ENCODE measurements around the gene TMEM150A. TPM values are rescaled to one million over a fixed set of nuclear protein-coding genes. Genes with fewer than 3 reads are reported as not detected.
"Not testable (repeated sequence)": the region's sequence is repeated elsewhere in the genome, so short reads cannot be mapped to it uniquely, and the experiment has no call there.

TMEM150A gene
- total RNA-seq, 1 experiment from 2014 or later: 25.3 TPM

DNA sequence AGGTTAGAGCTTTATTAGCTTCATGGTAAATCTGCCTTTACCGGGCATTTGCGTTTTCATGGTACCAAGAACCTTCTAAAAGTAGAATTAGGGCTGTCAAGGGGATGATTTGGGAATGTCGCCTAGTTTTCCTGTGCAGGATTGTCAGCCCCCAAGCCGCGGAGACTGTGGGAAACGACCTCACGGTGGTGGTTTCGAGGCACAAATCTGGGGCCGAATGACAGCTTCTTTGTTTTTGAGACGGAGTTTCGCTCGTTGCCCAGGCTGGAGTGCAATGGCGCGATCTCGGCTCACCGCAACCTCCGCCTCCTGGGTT, 12.9 kb upstream of the TMEM150A start:
- CTCF ChIA-PET: no interaction called here

GRCh38 chr2:85614757-85615156, 12.3 kb upstream of the TMEM150A start:
- POLR2A ChIA-PET; BruUV-seq (replicated peaks); H3K9me3 ChIP-seq; H3K27ac Mint-ChIP-seq (ENCODE audit: unreplicated experiment); H3K9me3 Mint-ChIP-seq (ENCODE audit: unreplicated experiment); H3K27me3 ChIP-seq (replicated peaks; ENCODE audit: control insufficient read depth, insufficient read depth, low read length); DNase-seq; H3K4me3 ChIP-seq (ENCODE audit: low read depth, low read length); intact Hi-C loops (cut with micrococcal nuclease; ENCODE audit: unreplicated experiment); H3K4me1 ChIP-seq; H3K4me3 Mint-ChIP-seq (ENCODE audit: unreplicated experiment); H3K27me3 Mint-ChIP-seq (ENCODE audit: insufficient read depth, unreplicated experiment); CTCF ChIA-PET; H3K36me3 ChIP-seq (ENCODE audit: control insufficient read depth, insufficient read depth, low read length); H3K4me1 Mint-ChIP-seq (ENCODE audit: low read depth, unreplicated experiment): not testable (repeated sequence)
- H3K36me3 Mint-ChIP-seq (ENCODE audit: insufficient read depth, unreplicated experiment): peaks cover 52% of the 10 kb centered on the region

More for the DNA sequence above, 12.9 kb upstream of the TMEM150A start:
- Mint-ChIP-seq H3K27ac (ENCODE audit: unreplicated experiment) (no peak overlapping the region), H3K9me3 (ENCODE audit: unreplicated experiment) (no peaks in the 10 kb centered on the region), H3K36me3 (ENCODE audit: insufficient read depth, unreplicated experiment) (peaks cover 46% of the 10 kb centered on the region), H3K4me1 (ENCODE audit: low read depth, unreplicated experiment) (no peaks in the 10 kb centered on the region), H3K27me3 (ENCODE audit: insufficient read depth, unreplicated experiment) (no peaks in the 10 kb centered on the region), H3K4me3 (ENCODE audit: unreplicated experiment) (peak overlapping the region; percentile 93)
- peaks cover 4% of the 10 kb centered on the region for H3K36me3 ChIP-seq (ENCODE audit: control insufficient read depth, insufficient read depth, low read length)
- peaks cover 5% of the 10 kb centered on the region; the same call in 1 of the 2 replicates for H3K4me1 ChIP-seq
- H3K4me3 ChIP-seq (ENCODE audit: low read depth, low read length): no peak overlapping the region
- TF ChIP-seq CTCF (IDR thresholded peaks at IDR 0.05; ENCODE audit: insufficient read depth in 1 of 2, low read depth in 1 of 2, low read length in 1 of 2, severe bottlenecking in 1 of 2, unreplicated experiment in 1 of 2): no peak
- no peaks in the 10 kb centered on the region for H3K9me3 ChIP-seq
- DNase-seq: no peak
- BruUV-seq (replicated peaks): no TSS peak
- H3K27me3 ChIP-seq (replicated peaks; ENCODE audit: control insufficient read depth, insufficient read depth, low read length): no peaks in the 10 kb centered on the region
- POLR2A ChIA-PET: interaction anchor here (0.9 kb wide), 1 partner anchor 28 kb away, joined by 6 read pairs; no protein-coding TSS in a partner anchor
- intact Hi-C loops (cut with micrococcal nuclease; ENCODE audit: unreplicated experiment): no loop called here

GRCh38 chr2:85613717-85614515, 11.4 kb upstream of the TMEM150A start:
- intact Hi-C loops (cut with micrococcal nuclease; ENCODE audit: unreplicated experiment): no loop called here
- Mint-ChIP-seq H3K4me3 (ENCODE audit: unreplicated experiment) (no peak overlapping the region), H3K27me3 (ENCODE audit: insufficient read depth, unreplicated experiment) (no peaks in the 10 kb centered on the region), H3K4me1 (ENCODE audit: low read depth, unreplicated experiment) (no peaks in the 10 kb centered on the region), H3K9me3 (ENCODE audit: unreplicated experiment) (no peaks in the 10 kb centered on the region), H3K36me3 (ENCODE audit: insufficient read depth, unreplicated experiment) (peaks cover 54% of the 10 kb centered on the region), H3K27ac (ENCODE audit: unreplicated experiment) (no peak overlapping the region)
- no peak for DNase-seq
- ChIA-PET CTCF (no interaction called here), POLR2A (no interaction called here)
- TF ChIP-seq CTCF (IDR thresholded peaks at IDR 0.05; ENCODE audit: insufficient read depth in 1 of 2, low read depth in 1 of 2, low read length in 1 of 2, severe bottlenecking in 1 of 2, unreplicated experiment in 1 of 2): no peak
- Histone ChIP-seq H3K4me1 (peaks cover 5% of the 10 kb centered on the region; the same call in 1 of the 2 replicates), H3K4me3 (ENCODE audit: low read depth, low read length) (no peak overlapping the region), H3K36me3 (ENCODE audit: control insufficient read depth, insufficient read depth, low read length) (peaks cover 2% of the 10 kb centered on the region; the same call in 1 of the 2 replicates), H3K27me3 (replicated peaks; ENCODE audit: control insufficient read depth, insufficient read depth, low read length) (no peaks in the 10 kb centered on the region), H3K9me3 (no peaks in the 10 kb centered on the region)
- no TSS peak for BruUV-seq (replicated peaks)
